RWPE1 (cell line): ENCODE data around the gene CFAP43.

Experiments
- CTCF ChIA-PET: fragments of 350-600 bp; sonication (Branson Sonifier 250); formaldehyde crosslinking; extraction: SDS; loops from one replicate; lab custom pipeline; 2021; lab: Yijun Ruan, JAX
- POLR2A ChIA-PET: fragments of 400-600 bp; formaldehyde crosslinking; extraction: SDS; loops from one replicate; lab custom pipeline; 2020; ENCODE audit warnings: antibody characterized with exemption; ENCODE audit not compliant: low non-redundant PET; lab: Yijun Ruan, JAX
- DNase-seq: peaks from one replicate; pipeline ENCODE4 v3.0.0; 2012; ENCODE audit warnings: low spot score
- H3K27ac ChIP-seq: fragments of 450-650 bp; 2 replicates; pipeline ENCODE4 v1.5.1; 2017
- TF ChIP-seq, protein P1 (sequence below): fragments of 450-650 bp; conservative IDR thresholded peaks from 2 replicates; pipeline ENCODE4 v1.5.1; 2017; ENCODE audit warnings: low read depth, mild to moderate bottlenecking

The CFAP43 gene

GRCh38 chr10:104274762-104275721 lies 42.9 kb upstream of the CFAP43 start:
- peak; percentile 88 for DNase-seq
- H3K27ac ChIP-seq: peak overlapping the region; percentile 73
- TF ChIP-seq, protein P1, sequence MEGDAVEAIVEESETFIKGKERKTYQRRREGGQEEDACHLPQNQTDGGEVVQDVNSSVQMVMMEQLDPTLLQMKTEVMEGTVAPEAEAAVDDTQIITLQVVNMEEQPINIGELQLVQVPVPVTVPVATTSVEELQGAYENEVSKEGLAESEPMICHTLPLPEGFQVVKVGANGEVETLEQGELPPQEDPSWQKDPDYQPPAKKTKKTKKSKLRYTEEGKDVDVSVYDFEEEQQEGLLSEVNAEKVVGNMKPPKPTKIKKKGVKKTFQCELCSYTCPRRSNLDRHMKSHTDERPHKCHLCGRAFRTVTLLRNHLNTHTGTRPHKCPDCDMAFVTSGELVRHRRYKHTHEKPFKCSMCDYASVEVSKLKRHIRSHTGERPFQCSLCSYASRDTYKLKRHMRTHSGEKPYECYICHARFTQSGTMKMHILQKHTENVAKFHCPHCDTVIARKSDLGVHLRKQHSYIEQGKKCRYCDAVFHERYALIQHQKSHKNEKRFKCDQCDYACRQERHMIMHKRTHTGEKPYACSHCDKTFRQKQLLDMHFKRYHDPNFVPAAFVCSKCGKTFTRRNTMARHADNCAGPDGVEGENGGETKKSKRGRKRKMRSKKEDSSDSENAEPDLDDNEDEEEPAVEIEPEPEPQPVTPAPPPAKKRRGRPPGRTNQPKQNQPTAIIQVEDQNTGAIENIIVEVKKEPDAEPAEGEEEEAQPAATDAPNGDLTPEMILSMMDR: peak; percentile 96
- ChIA-PET POLR2A (interaction anchor here (0.7 to 1.4 kb wide), 3 partner anchors 17 to 79 kb away, joined by 3 read pairs; partner anchors contain the start of gene CFAP58), CTCF (interaction anchor here (0.6 to 3.3 kb wide), 23 partner anchors 8 to 387 kb away, joined by 3 to 50 read pairs (median 4); partner anchors contain the start of genes CFAP58 and ITPRIP)

- CTCF ChIA-PET: interaction anchor here (0.6 to 3.3 kb wide), 19 partner anchors 8 to 386 kb away, joined by 3 to 50 read pairs (median 4); partner anchors contain the start of genes CFAP58 and ITPRIP
Measured at GRCh38 chr10:104273899-104274575, 41.9 kb upstream of the CFAP43 start.

DNA sequence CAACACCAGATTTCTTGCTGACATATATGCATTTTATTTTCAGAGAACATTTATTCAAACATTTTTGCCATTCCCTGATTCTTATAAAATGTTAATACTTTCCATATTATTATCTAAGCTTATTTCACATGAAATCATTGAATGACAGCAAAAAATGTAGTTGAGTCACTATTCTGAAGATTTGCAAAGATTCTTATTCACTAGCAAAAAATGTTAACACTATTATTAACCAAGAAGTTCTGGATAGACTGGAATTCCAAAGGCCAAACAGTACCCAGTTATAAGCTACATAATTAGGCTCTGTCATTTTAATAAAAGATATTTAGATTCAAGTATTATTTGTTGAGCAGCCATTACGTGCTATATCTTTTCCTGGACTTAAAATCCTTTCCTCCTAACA lies 41.1 kb upstream of the CFAP43 start:
- no peak for DNase-seq
- CTCF ChIA-PET: interaction anchor here (1.8 to 3.3 kb wide), 3 partner anchors 12 to 78 kb away, joined by 5 to 50 read pairs (median 13); partner anchors contain the start of gene CFAP58
- TF ChIP-seq, protein P1: no peak
- H3K27ac ChIP-seq: no peak overlapping the region
- POLR2A ChIA-PET: no interaction called here

More at GRCh38 chr10:104273899-104274575, 41.9 kb upstream of the CFAP43 start:
- no peak overlapping the region for H3K27ac ChIP-seq
- POLR2A ChIA-PET: interaction anchor here (1.4 kb wide), 1 partner anchor 80 kb away, joined by 3 read pairs; the partner anchor contains the start of gene CFAP58
- DNase-seq: no peak
- TF ChIP-seq, protein P1: no peak

DNA sequence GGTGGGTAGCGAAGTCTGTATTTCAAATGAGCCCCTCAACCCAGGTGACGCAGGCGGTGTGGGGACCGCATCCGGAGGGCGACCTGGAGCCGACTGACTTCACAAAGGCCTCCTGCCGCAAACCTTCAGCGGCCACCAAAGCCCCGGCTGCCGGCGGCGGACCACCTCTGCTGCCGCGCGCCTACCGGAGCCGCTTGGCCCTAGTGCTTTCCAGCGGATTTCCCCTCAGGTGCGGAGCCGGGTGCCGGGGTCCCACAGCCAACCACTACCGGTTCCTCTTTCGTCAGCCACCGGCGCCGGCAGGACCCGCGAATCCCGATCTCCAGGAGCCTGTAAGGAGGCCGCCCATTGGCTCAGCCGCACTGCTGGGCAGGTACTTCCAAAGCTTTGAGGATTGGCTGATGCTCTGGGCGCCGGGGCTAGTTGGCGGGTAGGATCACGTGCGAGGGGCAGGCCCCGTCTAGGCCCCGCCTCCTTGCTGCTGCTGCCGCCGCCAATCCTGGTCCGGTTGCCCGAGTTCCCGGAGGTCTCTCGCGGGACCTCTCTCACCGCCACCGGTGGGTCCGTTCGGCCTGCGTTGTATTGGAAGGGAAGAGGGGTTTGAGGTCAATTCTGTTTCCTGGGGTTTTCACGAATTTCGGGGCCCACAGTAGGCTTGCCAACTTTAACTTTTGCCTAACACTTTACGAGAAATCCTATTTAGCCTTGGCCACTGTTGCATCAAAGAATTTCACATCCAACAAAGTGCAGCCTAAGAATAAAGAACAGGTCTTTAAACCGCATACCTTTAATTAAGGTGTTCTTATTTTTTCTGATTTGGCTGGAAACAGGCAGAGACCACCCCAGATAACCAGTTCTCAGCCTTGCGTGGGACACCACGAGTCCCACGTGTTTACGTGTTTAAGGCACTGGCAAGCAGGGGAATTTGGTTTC lies 36.8 kb upstream of the CFAP43 start, which contains the start of gene GSTO2:
Gene GSTO2 (plus strand): TSS at position 472 of the 933 bp plus-strand sequence. CDS start 5,732 bp downstream, outside the sequence.
- peak within 1 kb of the TSS; percentile 74 for H3K27ac ChIP-seq
- POLR2A ChIA-PET: interaction anchor here (0.6 to 1.3 kb wide), 3 partner anchors 9 to 74 kb away, joined by 4 to 8 read pairs (median 5); no protein-coding TSS in a partner anchor
- CTCF ChIA-PET: interaction anchor here (0.5 to 0.8 kb wide), 4 partner anchors 84 to 594 kb away, joined by 3 to 9 read pairs (median 6); partner anchors contain the start of gene CFAP58
- DNase-seq: peak; percentile 100
- TF ChIP-seq, protein P1: no peak

GRCh38 chr10:104268405-104268712 lies 36.2 kb upstream of the CFAP43 start:
- no peak for DNase-seq
- CTCF ChIA-PET: interaction anchor here (0.7 kb wide), 1 partner anchor 425 kb away, joined by 3 read pairs; no protein-coding TSS in a partner anchor
- TF ChIP-seq, protein P1: no peak
- H3K27ac ChIP-seq: peak overlapping the region; percentile 74
- POLR2A ChIA-PET: interaction anchor here (0.6 to 1.0 kb wide), 2 partner anchors 11 to 74 kb away, joined by 5 to 8 read pairs; no protein-coding TSS in a partner anchor
